GM18498 (cell line): ENCODE measurements around the gene FYCO1.
A peak's percentile ranks its signal among the peaks of the same experiment; 100 is the strongest.
"Not testable (repeated sequence)": the region's sequence is repeated elsewhere in the genome, so short reads cannot be mapped to it uniquely, and the experiment has no call there.

Experiments used
- ATAC-seq: cut with Tn5 transposase; IDR thresholded peaks from one replicate; pipeline ENCODE4 v1.9.1; 2021; ENCODE audit warnings: mild to moderate bottlenecking, moderate library complexity; ENCODE audit not compliant: unreplicated experiment

The FYCO1 gene

DNA sequence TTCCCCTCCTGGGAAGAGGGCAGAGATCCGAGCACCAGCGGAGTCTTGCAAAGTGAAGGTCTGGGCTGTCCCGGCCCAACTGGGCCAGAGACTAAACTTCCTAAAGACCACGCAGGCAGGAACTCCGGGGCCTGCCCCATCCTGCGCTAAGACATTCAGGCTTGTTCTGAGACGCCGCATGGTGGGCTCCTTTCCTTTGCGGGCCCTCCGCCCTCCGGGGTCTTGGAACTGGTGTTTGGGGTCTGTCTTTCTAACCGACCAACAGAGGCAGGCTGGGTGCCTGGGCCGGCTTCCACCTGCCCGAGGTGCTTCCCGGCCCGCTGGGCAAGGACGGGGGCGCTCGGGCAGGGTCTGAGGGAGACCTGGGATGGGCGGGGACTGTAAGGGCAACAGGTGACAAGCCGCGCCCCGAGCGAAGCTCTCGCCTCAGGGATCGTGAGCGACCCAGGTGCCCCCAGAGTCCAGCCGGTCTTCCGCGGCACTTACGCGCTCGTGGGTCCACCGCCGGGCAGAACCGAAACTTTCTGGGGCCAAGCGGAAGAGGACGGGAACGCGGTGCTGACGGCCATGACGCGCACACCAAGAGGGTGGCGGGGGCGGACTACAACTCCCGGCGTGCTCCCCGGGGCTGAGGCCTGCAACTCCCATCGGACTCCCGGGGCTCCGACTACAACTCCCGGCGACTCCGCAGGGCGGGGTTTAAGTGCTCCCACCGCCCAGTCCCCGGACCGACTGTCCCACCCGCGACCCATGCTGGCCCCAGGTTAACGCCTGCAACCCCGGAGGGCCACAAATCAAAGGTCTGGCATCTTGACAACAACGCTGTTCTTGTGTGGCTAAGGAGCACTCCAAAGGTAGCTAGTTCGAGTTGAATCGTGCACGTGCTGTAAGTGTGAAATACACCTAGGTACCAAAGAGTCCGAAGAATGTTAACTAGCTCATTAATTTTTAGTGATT, at the start of gene FYCO1:
Gene FYCO1 (minus strand): TSS at position 589 of the 957 bp plus-strand sequence. CDS start 10,914 bp downstream, outside the sequence.
- peak; percentile 91 for ATAC-seq

DNA sequence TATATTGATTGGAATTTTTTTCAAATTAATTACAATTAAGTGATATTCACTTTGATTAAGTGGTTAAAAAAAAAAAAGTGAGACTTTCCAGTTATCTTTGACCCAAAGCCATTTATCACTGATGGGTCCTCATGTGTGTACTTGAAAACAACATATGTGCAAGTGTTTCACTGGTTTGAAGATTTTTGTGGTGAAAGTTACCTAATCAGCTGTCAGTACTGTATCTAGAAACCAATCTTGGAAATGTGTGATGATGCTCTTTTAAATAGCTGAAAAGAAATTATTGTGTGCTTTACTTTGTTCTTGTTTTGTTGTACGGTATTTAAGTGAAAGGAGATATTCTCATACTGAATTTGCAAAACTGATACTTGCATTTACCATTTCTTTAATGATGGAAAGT, 43.3 kb upstream of the FYCO1 start:
- ATAC-seq = no peak

DNA sequence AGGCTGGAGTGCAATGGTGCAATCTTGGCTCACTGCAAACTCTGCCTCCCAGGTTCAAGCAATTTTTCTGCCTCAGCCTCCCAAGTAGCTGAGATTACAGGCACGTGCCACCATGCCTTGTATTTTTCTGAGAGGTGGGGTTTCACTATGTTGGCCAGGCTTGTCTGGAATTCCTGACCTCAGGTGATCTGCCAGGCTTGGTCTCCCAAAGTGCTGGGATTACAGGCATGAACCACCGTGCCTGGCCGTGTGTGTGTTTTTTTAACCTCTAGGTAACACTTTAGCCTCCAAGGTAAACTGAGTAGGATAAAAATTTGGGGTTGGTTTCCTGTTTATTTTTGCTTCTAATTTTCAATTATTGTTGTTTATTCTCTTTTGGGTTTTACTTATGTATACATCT, 42.4 kb upstream of the FYCO1 start:
- ATAC-seq = not testable (repeated sequence)

DNA sequence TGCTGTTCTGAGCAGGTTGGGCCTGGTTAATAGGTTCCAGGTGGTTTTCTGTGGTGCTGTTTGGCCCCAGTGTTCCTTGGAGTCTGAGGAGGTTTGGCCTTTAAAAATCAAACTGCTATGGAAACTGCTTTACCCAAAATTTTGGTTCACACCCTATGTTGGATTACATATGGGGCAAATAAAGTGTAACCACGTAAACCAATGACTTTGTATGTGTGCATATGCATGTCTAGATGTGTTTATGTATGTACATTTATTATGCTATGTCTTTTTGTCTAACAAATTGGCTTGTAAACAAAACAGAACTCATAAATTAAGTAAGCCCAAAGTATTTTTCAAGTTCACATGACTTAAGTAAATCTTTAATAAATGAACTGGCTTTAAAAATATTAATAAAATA, 40.6 kb upstream of the FYCO1 start:
- ATAC-seq = no peak

DNA sequence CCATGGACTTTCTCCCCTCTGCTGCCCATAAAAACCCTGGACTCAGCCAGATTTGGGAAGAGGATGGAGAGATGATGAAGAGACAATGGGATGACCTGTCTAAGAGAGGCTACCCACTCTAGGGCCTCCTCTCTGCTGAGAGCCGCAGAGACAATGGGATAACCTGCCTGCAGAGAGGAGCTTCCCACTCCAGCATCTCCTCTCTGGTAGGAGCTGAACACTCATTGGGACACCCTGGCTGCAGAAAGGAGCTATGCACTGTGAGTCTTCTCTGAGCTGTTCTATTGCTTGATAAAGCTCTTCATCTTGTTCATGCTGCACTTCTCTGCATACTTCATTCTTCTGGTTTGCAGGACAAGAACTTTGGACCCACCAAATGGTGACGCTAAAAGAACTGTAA, 36.1 kb upstream of the FYCO1 start:
- ATAC-seq = no peak

DNA sequence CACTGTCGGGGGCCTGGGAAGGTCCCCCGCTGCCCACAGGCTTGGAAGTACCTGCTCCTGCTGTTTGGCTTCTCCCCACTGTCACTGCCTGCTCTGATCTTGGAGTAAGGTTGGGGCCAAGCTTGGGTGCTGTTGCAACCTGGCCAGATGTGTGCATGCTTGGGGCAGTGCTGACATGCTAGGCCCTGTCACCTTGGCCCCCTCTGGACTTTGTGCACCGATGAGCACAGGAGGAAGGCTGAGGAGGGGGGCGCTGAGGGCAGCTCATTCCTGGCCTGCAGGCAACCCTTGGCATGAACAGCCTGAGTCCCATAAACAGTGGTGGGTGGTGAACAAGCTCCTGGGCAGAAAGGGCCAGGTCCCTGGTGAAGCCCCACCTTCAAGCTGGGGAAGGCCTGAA, 35.6 kb upstream of the FYCO1 start:
- ATAC-seq = no peak

DNA sequence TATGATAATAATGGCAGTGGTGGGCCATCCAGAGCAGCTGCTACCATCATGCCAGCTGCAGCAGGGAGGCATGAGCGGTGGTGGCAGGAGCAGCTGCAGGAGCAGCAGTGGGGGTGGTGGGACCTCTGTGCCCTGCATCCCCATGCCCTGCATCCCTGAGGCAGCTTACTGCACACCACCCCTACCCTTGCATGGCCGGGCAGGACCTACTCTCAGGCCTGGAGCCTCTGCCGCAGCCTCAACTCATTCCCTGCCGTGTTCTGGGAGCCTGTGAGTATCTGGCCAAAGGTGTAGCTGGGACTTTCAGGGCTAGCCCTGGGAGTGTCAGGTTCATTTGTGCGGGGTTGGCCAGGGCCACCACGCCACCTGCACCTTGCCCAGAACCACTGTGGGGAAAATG, 35.0 kb upstream of the FYCO1 start:
- no peak for ATAC-seq

DNA sequence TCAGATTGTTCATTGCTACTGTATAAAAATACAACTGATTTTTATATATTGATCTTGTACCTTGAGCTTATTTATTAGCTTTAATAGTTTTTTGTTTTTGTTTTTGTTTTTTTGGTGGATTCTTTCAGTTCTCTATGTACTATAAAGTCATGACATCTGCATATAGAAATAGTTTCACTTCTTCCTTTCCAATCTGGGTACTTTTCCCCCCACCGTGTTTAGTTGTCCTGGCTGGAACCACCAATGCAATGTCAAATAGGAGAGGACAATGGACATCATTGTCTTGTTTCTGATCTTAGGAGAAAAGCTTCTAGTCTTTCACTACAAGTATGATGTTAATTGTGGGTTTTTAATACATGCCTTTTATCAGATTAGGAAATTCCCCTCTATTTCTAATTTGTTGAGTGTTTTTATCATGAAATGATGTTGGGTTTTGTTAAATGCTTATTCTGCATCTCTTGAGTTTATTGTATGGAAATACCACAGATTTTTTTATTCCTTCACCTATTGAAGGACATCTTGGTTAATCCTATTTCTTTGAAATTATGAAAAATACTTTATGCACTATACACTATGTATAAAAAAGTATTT, 34.4 kb upstream of the FYCO1 start:
- no peak for ATAC-seq

DNA sequence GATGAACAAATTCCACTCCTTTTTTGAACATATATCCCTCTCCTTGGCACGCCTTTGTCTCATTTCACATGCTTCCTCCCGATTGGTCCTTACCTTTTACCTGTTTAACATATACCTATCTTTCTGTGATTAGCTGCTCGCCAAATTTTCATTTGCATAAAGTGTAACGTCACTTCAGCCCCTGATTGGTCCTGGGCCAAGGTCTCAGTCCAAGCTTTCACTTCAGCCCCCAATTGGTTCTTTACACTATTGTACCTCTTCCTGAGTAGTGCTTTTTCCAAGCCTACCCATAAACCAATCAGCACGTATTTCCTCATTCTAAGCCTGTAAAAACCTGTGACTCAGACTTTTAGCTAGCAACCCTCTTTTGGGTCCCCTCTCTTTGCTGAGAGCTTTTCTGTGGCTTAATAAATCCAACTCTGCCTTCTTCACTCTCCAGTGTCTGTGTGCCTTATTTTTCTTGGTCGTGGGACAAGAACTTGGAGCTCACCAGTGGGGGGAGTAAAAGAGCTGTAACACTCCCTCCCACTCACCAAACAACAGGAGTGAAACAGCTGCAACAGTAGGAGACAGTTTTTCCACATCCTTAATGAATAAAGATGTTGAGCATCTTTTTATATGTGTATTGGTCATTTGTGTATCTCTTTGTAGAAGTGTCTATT, 32.2 kb upstream of the FYCO1 start:
- ATAC-seq = no peak

DNA sequence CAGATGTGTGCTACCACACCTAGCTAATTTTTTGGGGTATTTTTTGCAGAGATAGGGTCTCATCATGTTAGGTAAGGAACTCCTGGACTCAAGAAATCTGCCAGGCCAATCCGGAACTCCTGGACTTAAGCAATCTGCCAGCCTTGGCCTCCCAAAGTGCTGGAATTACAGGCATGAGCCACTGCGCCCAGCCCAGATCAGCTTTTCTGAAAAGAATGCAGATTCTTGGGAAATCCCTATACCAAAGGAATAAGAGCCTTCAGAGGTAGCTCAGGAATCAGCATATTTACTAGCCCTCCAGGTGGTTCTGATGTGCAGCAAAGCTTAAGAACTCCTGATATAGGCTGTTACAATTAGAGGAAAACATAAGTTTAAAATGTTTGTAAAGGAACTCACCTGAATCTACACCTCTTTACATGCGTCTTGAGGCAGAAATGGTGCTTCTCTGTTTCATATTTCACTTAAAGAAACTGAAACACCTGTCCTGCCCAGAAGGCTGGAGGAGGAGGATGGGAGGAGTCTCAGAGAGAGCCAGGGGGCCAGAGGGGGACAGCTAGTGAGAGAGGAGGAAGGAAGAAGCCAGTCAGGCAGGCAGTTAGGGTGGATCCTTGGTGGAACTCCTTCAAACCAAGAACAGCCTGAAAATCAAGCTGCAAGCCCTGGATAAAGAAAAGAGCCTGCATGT, 31.5 kb upstream of the FYCO1 start, which contains the start of gene XCR1:
Gene XCR1 (minus strand): TSS at position 463 of the 685 bp plus-strand sequence. CDS start 5,536 bp downstream, outside the sequence.
- no peak for ATAC-seq

DNA sequence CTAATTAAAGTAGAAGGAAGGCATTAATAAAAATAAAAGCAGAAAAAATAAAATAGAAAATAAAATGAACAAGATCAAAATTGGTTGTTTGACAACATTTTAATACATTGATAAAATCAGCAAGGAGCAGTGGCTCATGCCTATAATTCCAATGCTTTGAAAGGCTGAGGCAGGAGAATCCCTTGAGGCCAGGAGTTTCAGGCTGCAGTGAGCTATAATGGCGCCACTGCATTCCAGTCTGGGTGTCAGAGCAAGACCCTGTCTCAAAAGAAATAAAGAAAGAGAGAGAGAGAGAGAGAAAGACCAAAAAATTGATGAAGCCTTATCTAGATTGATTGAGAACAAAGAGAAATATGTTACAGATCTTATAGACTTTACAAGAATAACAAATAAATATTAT, 29.5 kb upstream of the FYCO1 start:
- no peak for ATAC-seq

DNA sequence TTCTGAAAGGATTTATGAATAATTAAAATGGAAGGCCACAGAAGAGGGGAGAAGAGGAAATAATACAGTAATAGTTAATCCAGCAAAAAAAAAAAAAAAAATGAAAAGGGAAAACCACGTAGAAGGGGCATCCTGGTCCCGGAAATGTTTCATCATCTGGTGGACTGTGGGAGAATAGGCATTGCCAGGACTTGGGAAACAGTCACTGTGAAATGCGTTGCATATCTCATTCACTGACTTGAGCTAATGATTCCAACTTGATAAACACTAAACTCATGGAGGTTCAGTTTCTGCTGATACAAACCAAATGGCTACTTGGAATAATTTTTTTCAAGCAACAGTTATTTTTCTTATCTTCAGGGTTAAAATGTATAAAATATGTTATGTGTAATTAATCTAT, 28.5 kb upstream of the FYCO1 start:
- ATAC-seq = no peak

DNA sequence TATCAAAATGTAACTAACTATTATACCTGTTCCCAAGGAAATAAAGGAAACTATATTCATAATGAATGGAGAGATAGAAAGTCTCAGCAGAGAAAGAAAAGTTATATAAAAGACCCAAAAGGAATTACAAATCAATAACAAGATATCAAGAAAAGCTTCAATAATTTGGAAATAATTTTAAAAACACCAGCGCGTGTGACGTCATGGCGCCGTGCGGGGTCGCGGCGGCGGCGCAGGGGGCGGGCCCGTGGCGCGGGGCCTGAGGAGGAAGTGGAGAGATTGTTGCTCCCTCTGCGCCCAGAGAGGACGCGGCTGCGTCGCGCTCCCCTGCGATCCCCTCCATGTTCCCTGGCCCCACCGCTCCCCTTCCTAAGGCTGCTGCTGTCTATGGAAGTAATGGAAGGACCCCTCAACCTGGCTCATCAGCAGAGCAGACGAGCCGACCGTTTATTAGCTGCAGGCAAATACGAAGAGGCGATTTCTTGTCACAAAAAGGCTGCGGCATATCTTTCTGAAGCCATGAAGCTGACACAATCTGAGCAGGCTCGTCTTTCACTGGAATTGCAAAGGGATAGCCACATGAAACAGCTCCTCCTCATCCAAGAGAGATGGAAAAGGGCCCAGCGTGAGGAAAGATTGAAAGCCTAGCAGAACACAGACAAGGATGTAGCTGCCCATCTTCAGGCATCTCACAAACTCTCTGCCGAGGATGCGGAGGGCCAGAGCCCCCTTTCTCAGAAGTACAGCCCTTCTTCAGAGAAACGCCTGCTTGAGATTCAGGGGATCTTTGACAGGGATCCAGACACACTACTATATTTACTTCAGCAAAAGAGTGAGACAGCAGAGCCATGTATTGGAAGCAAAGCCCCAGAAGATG, 27.5 kb upstream of the FYCO1 start:
- ATAC-seq = no peak

DNA sequence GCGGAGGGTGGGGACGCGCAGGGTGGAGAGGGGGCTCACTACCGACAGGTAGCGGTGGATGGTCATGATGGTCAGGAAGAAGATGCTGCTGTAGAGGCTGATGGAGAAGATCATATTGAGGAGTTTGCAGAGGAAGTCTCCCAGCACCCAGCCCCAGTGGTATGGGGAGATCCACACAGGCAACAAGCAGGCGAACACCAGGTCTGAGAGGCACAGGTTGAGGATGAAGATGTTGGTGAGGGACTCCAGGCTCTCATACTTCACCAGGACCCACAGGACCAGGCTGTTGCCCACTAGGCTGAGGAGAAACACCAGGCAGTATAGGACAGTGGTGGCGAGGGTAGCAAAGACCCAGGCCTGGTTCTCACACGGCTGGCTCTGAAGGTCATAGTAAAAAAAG, 25.9 kb upstream of the FYCO1 start:
- ATAC-seq = no peak

DNA sequence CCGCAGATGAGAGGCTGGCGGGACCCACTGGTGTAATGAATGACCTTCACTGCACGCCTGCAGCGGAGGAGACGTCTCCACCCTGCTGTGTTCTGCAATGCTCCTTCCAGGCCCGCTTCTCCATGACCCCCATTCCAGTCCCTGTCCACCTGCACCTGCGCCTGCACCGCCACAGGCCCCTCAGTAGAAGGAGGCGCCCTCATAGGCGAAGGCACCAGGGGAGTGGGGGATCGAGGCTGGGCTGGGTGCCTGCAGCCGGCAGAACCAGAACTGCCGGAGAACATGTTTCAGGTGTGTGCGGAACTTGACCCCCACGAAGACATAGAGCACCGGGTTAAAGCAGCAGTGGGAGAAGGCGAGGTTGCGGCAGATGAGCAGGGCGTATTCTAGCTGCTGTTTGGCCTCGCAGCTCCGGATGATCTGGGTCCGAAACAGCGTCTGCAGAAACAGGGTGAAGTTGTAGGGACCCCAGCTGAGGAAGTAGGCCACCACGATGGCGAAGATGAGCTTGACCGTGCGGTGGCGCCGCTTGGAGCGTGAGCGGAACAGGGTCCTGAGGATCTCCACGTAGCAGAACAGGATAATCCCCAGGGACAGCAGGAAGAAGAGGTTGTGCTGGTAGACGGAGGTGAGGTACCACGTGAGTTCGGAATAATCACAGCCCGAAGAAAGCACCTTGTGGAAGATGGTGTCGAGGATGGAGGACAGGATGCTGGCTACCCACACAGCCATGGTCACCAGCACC, 25.3 kb upstream of the FYCO1 start:
- ATAC-seq = no peak

DNA sequence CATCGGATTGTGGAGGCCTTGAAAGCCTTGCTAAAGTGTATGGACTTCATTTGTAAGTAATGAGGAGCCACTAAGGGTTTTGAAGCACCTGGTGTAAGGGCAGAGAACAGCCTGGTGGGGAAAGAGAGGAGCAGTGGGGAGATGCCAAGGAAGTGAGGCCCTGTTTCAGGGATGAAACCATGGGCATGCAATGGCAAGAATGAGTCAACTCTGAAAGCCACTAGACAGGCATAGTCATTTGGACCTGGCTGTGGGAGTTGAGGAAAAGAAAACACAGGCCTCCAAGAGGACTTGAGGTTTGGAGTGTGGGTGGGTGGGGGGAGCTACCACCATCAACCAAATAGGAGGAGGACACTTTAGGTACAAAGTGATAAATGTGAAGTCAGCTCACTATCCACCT, 24.1 kb upstream of the FYCO1 start:
- no peak for ATAC-seq

DNA sequence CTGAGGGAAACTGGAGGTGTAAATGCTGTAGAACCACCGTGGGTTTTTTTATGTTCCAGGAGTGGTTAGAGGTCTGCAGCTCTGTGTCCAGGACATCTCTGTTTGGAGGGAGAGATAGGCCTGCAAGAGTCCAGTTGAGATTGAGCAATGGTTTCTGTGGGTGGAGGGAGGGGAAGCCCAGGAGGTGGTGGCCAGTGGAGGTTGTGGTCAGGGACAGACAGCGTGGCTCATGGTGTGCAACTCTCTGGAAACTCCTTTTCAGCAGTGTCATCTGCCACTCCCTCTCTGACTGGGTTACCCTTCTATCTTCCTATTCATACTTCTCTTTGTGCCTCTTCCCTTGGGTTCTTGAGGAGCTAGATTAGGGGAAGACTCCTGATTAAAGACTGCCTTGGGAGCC, 22.1 kb upstream of the FYCO1 start:
- no peak for ATAC-seq

DNA sequence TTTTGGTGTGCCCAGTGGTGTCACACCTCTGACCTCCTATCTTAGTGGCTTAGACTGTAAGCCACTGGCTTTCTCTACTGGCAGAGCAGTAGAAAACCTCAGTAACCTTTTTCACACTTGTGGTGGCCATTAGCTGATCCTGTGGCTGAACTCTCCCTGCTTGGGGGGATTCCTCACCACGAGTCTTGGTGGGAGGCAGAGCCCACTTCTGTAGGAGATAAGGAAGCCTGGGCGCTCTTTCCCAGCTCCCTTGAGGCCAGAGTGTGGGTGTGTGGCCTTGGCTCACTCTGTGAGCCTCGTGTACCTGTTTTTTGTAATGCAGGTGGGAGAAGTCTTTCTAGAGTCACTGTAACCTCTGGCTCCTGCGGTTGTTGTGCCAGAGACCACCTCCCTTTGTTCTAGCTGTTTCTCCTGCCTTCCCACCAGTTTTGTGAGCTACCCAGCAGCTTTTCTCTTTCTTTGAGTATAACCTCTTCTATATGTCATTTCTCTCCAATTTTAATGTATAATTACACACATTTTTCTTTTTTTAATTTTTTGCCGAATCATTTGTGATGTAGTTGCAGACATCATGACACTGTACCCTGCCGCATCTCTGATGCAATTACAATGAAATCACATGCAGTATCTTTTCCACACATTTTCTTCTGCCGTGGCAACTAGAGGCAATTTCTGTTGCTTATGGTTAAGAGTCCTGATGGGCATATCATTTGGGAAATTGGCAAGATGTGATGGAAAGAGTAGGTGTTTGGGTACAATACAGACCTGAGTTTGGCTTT, 17.9 kb upstream of the FYCO1 start:
- no peak for ATAC-seq

DNA sequence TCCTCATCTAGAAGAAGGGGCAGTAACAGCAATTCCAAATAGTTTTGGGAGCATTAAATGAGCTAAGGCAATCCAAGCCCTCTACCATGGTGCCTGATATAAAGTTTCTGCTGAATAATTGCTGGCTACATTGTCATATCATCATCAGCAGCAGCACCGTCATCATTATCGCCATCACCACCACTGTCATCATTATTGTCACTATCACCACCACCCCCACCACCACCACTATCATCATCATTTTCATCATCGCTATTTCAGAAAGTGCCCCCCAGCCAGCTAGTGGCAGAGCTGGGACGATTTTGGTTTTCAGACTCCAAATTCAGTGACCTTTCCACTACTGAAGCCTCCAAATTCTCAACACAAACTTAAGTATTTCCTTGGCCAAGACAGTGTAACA, 16.6 kb upstream of the FYCO1 start:
- ATAC-seq = no peak
